ENCODE data around the gene C15orf62.

C15orf62 gene

GRCh38 chr15:40785814-40786213 lies 16.0 kb downstream of the C15orf62 start:
- no peak for DNase-seq

GRCh38 chr15:40787344-40787841 lies 17.6 kb downstream of the C15orf62 start:
- DNase-seq, result peak; percentile 28 to 49

DNA sequence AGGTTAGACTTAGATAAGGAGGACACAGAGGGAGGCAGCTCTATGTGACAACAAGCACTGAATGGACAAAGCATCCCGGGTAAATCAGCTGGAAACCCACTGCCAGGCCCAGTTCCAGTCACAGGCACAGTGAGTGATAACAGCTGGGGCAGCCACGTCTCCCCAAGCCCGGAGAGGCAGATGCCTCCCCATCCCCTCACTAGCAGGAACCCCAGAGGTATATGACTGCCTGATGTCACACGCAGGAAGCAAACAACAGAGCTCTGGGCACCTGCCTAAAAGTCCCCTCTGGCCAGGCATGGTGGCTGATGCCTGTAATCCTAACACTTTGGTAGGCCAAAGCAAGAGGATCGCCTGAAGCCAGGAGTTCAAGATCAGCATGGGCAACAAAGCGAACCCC lies 18.2 kb downstream of the C15orf62 start:
- no peak for DNase-seq

- no peak for DNase-seq
Observed at GRCh38 chr15:40789119-40789518, 19.3 kb downstream of the C15orf62 start.

GRCh38 chr15:40789999-40790398 lies 20.2 kb downstream of the C15orf62 start:
- no peak for DNase-seq

DNA sequence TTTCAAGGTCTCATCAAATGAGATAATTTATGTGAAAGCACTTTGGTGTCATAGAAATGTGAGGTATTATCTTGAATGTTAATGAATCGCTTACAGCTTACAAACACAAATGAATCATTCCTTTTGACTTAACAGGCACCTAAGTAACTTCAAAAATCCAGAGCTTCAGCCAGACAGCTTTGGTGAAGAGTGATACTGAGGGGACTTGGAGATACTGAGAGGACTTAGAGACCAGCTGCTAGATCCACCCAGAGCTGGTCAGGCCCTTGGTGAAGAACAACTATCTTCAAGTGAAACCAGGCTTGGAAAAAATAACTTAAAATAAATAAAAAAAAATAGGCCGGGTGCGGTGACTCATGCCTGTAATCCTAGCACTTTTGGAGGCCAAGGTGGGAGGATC lies 20.9 kb downstream of the C15orf62 start:
- no peak for DNase-seq

GRCh38 chr15:40792394-40792793 lies 22.6 kb downstream of the C15orf62 start:
- no peak for DNase-seq

GRCh38 chr15:40793216-40793989 lies 23.6 kb downstream of the C15orf62 start:
- peak; percentile 23 to 36 for DNase-seq

DNA sequence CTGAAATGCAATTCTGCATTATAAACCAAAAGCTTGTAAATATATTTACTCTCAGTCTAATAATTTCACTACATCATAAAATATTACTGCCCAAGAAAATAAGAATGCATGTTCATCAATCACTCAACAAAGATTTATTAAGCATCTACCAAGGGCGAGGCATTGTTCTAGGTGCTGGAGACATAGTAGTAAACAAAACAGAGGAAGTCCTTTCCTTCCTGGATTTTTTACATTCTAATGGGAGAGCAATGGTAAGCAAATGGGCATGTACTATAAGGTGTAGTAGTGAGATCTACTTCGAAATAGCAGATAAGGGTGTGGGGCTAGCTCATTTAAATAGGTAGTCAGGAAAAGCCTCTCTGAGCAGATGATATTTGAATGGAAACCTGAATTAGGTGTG lies 26.3 kb downstream of the C15orf62 start:
- no peak for DNase-seq

DNA sequence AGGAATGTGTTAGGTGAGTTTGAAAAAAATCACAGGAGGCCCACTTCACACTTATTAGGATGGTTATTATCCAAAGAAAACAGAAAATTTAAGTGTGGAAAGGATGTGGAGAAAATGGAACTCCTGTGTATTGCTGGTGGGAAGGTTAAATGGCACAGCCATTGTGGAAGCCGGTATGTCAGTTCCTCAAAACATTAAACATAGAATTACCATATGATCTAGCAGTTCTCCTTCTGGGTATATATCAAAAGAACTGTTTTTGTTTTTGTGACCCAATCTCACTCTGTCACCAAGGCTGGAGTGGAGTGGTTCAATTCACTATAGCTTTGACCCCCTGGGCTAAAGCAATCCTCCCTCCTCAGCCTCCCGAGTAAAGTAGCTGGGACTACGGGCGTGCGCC lies 26.7 kb downstream of the C15orf62 start:
- DNase-seq, result no peak

DNA sequence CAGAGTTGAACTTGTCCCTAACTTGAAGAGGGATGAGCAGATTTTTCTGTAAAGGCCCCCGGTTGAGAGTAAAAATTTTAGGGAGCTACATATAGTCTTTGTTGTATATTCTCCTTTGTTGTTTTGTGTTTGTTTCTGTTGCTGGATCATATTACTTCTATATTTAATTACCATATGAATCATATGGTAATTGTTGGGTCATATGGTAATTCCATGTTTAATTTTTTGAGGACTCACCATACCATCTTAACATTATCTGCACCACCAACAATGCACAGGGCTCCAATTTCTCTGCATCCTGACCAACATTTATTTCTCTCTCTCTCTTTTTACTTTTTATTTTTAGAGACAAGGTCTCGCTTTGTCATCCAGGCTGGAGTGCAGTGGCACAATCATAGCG lies 29.7 kb downstream of the C15orf62 start:
- no peak for DNase-seq

GRCh38 chr15:40803076-40803475 lies 33.3 kb downstream of the C15orf62 start:
- DNase-seq, result no peak

DNA sequence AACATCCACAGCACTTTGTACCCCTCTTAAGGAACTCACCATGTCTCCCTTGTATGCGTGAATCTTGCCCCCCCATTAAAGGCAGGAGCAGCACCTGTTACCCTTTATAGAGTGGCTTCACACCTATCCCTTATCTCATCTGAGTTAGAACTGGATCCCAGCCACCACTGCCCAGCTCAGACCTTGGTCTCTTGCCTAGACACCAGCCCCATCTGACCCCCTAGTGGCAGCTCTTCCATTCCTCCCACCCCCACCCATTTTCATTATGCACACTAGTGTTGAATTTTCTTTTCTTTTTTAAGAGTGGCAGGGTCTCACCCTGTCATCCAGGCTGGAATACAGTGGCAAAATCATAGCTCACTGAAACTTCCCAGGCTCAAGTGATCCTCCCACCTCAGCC lies 33.9 kb downstream of the C15orf62 start:
- DNase-seq, result no peak

DNA sequence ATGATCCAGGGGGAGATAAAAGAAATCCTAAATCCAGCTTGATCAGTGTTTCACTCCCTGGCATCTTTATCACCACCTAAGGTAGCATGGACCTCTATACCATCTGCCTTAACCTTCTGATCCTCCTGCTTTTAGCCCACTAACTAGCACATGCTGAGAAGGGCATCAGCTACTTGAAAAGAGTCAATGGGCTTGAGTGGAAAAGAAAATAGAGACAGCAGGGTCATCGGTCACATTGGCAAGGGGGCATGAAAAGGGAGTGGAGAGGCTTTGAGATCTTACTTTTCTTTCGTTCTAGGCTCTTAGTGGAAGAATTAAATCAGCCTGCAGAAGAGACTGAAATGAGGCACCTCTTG lies 36.9 kb downstream of the C15orf62 start:
- DNase-seq, result no peak

DNA sequence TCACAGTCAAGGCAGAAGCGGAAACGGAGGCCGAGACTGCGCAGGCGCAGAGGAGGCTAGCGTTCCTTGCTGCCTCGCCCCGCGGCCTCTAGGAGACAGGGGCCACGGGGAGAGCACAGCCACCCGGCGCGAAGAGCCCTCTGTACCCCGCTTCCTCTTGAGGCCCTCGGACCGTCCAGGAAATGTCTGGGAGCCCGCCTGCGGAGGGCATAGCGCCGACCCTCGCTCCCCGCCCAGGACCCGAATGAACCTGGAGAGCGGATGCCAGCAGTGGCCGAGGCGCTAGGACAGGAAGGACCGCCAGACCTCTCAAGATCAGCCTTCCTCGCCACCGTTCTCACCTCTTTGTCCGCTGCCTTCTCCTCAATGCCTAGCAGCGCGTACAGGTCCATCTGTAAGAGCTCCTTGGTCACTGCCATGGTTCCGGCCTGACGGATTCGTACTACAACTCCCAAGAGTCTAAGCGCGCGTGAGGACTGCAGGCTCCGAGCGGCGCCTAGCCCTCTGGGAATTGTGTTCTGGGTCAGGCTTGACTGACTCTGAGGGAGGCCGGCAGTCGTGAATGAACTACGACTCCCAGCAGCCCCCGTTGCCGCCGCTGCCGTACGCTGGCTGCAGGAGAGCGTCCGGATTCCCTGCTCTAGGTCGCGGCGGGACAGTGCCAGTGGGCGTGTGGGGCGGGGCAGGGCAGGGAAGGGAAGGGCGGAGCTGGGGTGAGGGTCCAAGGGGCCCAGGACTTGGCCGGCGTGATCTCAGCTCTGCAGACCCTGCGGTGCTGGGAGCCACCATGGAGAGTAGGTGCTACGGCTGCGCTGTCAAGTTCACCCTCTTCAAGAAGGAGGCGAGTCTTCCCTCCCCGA lies 37.5 kb downstream of the C15orf62 start, which contains the start of the genes DNAJC17 and ZFYVE19:
Gene DNAJC17, minus strand, starts transcription at position 446 of the 860 bp plus-strand sequence. Its CDS starts 27 bp downstream, at position 419.
Gene ZFYVE19, plus strand, starts transcription at position 62 of the 860 bp plus-strand sequence. Its CDS starts 501 bp downstream, at position 563.
- DNase-seq, result peak; percentile 95

GRCh38 chr15:40807888-40808461 lies 38.2 kb downstream of the C15orf62 start:
- no peak for DNase-seq

DNA sequence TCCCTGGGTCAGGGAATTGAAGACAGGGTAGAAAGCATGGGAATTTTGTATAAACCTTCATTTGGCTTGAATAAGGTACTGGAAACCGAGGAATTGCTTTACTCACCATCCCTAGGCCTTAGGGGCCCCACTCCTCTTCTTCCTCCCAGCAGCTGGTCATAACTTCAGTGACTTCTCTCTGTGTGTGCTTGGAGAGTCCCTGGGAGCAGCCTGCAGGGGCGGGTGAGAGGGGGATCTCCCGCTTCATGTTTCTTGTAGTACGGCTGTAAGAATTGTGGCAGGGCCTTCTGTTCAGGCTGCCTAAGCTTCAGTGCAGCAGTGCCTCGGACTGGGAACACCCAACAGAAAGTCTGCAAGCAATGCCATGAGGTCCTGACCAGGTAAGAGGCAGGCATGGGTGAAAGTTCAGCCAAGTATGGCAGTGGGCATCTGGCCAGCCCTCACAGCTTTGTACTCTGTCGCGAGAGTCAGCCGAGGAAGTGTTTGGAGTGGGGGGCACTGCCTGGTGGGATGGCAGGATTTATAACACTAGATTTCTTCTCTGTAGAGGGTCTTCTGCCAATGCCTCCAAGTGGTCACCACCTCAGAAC lies 39.2 kb downstream of the C15orf62 start:
- DNase-seq, result no peak

- DNase-seq, result no peak
Observed at GRCh38 chr15:40812721-40813425, 43.1 kb downstream of the C15orf62 start.

GRCh38 chr15:40815042-40815698 lies 45.4 kb downstream of the C15orf62 start:
- no peak for DNase-seq

DNA sequence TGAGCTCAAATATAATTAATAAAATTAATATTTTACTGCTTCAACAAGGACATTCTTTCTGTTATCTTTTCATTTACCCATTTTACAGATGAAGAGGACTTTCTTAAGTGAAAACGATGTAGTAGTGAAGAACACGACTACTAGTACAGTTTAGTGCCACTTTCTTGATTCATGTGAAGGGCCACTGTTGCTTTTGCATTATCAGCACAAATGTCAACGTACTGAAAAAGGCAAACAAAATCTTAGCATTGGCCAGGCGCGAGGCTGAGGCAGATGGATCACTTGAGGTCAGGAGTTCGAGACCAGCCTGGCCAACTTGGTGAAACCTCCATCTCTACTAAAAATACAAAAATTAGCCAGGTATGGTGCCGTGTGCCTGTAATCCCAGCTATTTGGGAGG lies 49.3 kb downstream of the C15orf62 start:
- no peak for DNase-seq

DNA sequence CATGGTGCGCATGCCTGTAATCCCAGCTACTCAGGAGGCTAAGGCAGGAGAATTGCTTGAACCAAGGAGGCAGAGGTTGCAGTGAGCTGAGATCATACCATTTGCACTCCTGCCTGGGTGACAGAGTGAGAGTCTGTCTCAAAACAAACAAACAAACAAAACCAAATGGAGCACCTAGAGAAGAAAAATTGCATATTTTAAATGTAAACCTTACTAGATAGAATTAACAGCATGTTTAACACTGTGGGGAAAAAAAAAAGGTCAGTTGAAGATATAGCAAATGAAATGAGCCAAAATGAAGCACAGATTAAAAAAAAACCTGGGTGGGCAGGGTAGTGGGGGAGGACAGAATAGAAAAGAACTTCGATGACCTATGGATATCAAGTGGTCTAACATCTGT lies 51.4 kb downstream of the C15orf62 start:
- no peak for DNase-seq
